RPMI8226 (cell line): ENCODE measurements around the gene RIPOR3.

Source experiments
- DNase-seq: peaks from one replicate; pipeline ENCODE4 v3.0.0-alpha.2; 2015

RIPOR3 gene

GRCh38 chr20:50586531-50587232 lies 104.7 kb downstream of the RIPOR3 start:
- no peak for DNase-seq

DNA sequence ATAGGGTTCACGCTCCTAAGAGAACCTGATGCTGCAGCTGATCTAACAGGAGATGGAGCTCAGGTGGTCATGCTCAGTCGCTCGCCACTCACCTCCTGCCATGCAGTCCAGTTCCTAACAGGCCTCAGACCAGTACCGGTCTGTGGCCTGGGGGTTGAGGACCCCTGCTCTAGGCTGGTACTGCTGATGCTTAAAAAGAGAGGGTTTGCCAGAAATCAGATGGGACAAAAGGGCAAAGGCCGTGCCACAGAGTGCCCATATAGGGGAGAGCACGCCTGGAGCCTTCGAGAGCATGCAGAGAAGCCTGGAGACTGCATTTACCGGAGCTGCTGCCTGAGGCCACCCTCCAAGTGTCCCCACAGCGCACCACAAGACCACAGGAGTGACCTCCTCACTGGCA lies 105.7 kb downstream of the RIPOR3 start:
- DNase-seq = no peak

DNA sequence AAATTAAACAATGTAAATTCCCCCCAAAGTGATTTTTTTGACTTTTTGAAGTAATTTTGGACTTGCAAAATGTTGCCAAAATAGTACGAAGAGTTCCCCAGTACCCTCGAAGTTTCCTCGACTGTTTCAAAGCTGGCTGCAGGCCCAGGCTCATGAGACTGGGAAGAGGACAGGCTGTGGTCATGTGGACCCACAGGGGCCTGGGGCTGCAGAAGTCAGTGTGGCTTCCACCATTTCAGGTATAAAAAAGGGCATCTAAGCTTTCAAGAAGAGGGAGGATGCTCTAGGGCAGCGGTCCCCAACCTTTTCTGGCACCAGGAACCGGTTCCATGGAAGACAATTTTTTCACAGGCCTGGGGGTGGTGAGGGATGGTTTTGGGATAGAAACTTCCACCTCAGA lies 106.1 kb downstream of the RIPOR3 start:
- no peak for DNase-seq

GRCh38 chr20:50584687-50585086 lies 106.7 kb downstream of the RIPOR3 start:
- no peak for DNase-seq

DNA sequence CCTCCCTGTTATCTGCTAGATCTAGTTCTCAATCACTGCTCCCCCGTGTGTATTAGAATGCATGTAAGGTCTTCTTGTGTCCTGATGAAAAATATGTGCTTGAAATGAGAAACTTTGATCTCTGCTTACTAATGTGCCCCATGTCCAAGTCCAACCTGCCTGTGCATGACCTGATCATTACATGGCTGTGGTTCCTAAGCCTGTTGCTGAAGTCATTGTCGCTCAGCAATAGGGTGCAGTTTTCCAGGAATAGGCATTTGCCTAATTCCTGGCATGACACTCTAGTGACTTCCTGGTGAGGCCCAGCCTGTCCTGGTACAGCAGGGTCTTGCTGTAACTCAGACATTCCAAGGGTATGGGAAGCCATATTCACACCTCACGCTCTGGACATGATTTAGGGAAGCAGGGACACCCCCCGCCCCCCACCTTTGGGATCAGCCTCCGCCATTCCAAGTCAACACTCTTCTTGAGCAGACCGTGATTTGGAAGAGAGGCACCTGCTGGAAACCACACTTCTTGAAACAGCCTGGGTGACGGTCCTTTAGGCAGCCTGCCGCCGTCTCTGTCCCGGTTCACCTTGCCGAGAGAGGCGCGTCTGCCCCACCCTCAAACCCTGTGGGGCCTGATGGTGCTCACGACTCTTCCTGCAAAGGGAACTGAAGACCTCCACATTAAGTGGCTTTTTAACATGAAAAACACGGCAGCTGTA lies 107.7 kb downstream of the RIPOR3 start:
- no peak for DNase-seq

GRCh38 chr20:50582591-50583234 lies 108.6 kb downstream of the RIPOR3 start:
- no peak for DNase-seq

DNA sequence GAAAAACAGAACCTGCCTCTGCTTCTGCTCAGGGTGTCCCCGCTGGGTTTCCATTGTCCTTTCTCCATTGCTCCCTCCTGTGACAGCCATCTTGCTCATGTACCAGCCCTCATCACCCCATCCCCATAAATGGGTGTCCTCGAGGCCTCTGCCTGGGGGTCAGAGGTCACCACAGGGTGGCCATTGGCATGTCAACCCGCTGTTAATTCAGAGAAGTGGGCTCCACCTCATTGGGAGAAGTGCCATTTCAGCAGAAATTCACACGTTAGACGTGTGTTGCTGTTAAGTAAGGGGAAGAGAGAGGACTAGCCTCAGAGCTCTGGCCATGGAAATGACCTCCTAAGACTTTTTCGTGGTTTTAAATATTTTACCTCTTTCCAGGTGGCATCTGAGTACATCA lies 109.2 kb downstream of the RIPOR3 start:
- no peak for DNase-seq

DNA sequence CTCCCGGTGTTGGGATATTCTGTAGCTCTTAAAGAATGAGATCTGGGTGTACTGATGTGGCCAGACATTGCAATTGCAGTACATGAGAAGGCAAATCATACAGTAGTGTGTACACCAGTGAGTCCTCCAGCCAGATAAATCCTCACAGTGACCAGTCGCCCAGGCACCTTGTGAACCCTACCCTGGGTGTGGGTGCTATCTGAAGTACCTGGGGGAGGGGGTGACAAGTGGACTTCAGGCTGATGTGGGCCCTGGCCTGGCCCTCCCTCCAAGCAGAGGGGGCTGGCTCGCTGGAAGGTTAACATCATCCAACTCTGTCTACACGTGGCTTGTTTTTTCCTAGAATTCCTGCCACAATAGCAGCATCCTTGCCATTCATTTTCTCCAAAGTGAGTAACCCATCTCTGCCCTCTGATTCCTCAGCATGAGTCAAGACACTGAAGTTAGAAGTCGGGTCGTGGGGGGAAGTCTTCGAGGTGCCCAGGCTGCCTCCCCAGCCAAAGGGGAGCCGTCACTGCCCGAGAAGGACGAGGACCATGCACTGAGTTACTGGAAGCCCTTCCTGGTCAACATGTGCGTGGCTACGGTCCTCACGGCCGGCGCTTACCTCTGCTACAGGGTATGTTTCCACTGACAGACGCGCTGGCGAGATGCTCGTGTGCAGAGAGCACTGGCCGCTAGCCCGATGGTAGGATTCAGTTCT lies 110.3 kb downstream of the RIPOR3 start:
- DNase-seq = no peak

DNA sequence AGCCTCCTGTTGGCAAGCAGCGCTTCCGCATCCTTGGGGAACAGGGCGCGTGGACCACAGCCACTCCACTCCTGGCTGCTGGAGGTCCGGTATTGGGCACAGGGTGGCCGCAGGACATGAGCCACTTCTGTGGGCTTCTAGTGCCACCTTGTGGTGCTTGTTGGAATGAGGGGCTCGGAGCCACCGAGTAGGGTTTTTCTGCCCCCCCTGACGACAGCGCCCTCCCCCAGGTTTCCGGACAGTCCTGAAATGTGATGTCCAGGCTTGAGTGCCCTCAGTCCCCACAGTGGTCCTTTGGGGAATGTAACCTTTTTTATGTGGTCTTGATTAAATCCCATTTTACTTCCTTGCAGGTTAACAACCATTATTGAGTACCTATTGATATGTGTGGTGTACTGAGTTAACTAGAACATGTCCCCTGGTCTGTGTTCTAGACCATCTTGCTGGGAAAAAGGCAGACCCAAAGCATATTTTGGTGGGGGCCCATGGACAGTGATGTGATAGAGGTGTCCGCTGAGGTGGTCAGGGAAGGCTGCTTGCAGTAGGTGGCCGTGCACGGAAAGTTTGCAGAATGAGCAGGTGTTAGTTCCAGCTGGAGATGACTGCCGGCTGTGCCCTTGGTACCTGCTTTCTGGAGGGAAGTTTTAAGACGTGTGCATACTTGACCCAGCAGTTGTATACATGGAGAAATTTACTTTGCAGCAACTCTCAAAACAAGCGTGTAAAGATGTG lies 111.2 kb downstream of the RIPOR3 start:
- peak; percentile 46 for DNase-seq

- no peak for DNase-seq
These were observed 111.8 kb downstream of the RIPOR3 start for GRCh38 chr20:50579511-50579910.

DNA sequence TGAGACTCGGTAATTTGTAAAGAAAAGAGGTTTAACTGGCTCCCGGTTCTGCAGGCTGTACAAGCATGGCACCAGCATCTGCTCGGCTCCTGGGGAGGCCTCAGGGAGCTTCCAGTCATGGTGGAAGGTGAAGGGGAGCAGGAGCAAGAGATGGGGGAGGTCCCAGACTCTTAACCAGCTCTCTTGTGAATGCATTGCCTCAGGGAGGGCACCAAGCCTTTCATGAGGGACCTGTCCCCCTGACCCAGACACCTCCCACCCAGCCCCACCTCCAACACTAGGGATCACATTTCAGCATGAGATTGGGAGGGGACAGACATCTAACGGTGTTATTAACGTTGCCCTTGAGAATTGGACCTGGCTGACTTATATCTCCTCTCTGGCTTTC lies 112.6 kb downstream of the RIPOR3 start:
- DNase-seq = no peak

GRCh38 chr20:50578061-50578777 lies 113.1 kb downstream of the RIPOR3 start:
- DNase-seq = no peak

DNA sequence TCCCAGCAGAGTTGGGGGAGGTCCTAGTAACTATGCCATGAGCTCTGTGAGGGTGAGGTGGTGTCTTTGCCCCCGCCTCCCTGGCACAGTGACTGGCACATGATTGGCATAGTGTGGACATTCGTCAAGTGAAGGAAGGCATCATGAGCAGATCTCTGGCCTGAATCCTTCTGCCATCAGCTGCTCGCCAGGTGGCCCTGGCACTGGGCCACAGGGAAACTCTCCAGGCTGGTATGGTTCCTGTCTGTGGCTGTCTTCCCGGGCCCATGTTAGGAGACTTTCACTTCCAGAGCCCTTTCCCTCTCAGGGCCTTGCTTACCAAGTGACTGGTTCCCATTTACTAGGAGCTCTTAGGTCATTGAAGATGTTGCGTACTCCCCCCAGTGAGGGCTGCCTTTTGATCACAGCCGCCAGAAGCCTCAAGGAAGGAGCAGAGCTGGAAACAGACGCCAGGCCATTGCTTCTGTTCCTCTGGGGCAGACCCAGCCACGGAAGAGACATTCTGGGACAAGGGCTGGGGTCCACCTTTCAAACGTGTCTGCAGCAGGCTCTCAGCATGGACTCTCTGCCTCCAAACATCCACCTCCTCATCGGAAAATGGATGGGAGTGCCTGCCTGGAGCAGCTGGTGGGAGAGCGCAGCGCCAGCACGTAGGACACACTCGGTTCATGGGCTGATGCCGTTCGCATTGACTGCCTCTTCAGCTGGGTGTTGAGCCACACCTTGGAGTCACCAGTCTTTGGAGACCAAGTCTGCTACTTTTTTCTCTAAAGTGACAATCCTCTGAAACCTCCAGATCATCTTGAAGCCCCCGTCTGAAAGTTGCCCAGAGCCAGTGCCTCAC lies 113.9 kb downstream of the RIPOR3 start:
- DNase-seq = no peak

DNA sequence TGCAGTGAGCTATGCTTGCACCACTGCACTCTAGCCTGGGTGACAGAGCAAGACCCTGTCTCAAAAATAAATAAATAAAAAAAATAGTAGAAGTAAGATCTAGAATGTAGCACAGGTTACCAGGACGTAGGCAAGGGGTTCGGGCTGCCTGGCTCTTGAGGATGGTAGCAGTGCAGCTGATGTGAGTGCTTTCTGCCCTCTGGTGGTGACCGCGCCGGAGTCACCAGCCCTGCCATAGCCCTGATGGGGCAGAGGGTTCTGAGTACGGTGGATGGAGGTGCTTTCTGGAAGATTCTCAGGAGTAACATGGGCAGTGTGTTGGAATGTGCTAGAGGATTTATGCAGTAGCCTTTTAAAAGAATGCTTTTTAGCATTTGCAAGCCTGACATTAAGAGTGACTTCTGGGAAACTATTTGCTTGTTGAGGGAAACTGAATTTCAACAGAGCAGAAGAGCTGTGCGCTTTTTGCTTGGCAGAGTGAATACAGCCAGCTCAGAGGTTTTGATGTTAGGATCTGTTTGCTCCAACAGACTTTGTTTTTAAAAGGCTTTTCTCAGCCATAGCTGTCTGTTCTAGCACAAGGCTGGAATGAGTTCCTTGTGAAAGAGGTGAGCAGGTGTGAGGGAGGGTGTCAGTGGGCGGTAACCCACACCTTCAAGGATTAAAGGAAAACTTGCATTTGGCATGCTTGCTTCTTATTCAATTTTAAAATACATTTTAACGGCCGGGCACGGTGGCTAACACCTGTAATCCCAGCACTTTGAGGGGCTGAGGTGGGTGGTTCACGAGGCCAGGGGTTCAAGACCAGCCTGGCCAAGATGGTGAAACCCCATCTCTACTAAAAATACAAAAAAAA lies 115.2 kb downstream of the RIPOR3 start:
- DNase-seq = no peak

GRCh38 chr20:50574586-50574985 lies 116.8 kb downstream of the RIPOR3 start:
- no peak for DNase-seq

DNA sequence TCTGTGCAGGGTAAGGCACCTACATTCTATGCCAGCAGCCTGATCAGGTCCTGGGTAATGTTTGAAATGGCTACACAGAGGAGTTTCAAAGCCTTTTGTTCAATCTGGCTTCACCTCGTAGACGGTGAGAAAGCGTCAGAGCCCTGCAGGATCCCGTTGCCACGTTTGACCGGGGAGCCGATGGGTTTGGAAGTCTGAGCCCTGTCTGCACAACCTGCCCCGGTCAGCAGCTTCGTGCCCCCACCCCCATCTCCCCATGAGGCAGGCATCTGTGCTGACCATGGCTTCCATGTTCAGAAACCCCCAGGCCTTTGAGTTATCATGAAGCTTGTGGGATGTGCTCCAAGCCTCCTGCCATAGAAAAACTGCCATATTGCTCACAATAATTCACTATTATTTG lies 117.2 kb downstream of the RIPOR3 start:
- DNase-seq = no peak

DNA sequence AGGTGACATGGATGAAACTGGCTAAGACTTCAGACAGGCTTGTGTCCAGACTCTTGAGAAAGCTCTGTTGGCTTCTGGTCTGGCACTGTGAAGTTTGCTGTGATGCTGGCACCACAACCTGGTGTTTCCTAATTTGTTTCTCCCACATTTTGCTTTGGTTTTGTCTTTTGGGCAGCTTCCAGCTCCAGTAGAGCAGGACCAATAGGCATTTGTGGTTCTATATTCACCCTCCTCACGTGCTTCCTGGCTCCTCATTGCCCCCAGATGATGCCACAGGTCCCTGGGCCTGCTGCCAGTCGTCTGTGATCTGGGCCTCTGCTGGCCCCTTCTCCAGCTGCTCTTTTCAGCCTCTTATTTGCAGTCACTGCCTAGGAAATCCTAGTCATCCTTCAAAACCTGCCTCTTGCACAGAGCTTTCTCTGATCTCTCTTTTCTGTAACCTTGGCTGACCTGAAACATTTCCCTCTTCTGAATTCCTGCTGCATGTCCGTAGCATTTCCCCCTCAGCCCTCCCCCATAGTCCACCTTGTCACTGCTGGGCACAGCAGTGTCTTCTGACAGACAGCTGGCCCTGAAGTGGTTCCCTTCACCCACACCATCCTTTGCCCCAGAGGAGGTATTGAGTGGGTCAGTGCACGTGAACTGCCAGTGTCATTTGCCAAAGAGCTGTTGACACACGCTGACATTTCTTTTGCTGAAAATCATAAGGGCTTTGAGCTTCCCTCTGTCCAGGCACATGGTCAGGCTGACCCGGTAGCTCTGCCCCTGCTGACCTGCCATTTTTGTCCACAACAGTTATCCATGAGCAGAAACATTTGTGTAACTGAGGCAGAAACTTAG lies 118.2 kb downstream of the RIPOR3 start:
- DNase-seq = no peak

DNA sequence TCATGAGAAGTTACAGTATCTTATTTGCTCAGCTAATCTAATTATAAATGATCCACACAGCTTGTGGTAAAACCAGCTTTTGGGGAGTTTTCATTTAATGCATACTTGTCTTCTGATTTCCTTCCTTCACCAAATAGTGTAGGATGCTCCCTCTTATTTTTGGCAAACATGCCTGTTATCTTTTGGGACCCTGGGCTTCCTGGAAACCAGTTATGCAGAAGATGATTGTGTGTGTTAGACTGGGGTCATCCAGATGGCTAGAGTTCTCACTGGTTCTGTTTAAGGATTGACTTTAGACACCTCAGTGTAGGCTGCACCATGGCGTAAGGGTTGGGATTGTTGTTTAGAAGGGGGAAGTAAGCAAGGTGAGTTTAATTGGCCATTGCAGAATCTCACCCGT lies 119.9 kb downstream of the RIPOR3 start:
- no peak for DNase-seq
